ENCODE data around the gene SOX18. TPM values are rescaled to one million over a fixed set of nuclear protein-coding genes. Genes with fewer than 3 reads are reported as not detected.

Gene SOX18
- total RNA-seq, 1 donor from 2014 or later = 48.3 TPM

GRCh38 chr20:64086801-64087200 lies 37.4 kb upstream of the SOX18 start:
- Histone ChIP-seq H3K36me3 (no peaks in the 10 kb centered on the region), H3K4me1 (peaks cover 27% of the 10 kb centered on the region), H3K27me3 (ENCODE audit: low read depth) (peaks cover 29% of the 10 kb centered on the region), H3K4me3 (no peak overlapping the region), H3K9me3 (no peaks in the 10 kb centered on the region), H3K27ac (no peak overlapping the region)
- intact Hi-C loops (cut with DNase I) = no loop called here
- ATAC-seq (no peak), DNase-seq (no peak)
- no peak for TF ChIP-seq CTCF (IDR thresholded peaks at IDR 0.05)

GRCh38 chr20:64084685-64085152 lies 35.3 kb upstream of the SOX18 start:
- DNase-seq = no peak

GRCh38 chr20:64083804-64084684 lies 34.6 kb upstream of the SOX18 start, which contains the start of gene LKAAEAR1:
Gene LKAAEAR1 (minus strand): TSS chr20:64084398. CDS start chr20:64084219, 179 bp downstream.
- TF ChIP-seq CTCF (IDR thresholded peaks at IDR 0.05) = no peak
- ATAC-seq = no peak
- peaks cover 29% of the 10 kb centered on the region for H3K27me3 ChIP-seq (ENCODE audit: low read depth)
- H3K27ac ChIP-seq = no peak within 1 kb of the TSS
- no peaks in the 10 kb centered on the region for H3K9me3 ChIP-seq
- H3K36me3 ChIP-seq = no peaks in the 10 kb centered on the region
- intact Hi-C loops (cut with DNase I) = no loop called here
- H3K4me3 ChIP-seq = peak within 1 kb of the TSS; percentile 60
- H3K4me1 ChIP-seq = peaks cover 29% of the 10 kb centered on the region
- DNase-seq = no peak

More at GRCh38 chr20:64084685-64085152, 35.3 kb upstream of the SOX18 start:
- TF ChIP-seq CTCF (IDR thresholded peaks at IDR 0.05) = no peak
- Histone ChIP-seq H3K9me3 (no peaks in the 10 kb centered on the region), H3K36me3 (no peaks in the 10 kb centered on the region), H3K4me1 (peaks cover 27% of the 10 kb centered on the region), H3K27me3 (ENCODE audit: low read depth) (peaks cover 29% of the 10 kb centered on the region), H3K27ac (no peak overlapping the region), H3K4me3 (no peak overlapping the region)
- intact Hi-C loops (cut with DNase I) = no loop called here
- no peak for ATAC-seq

GRCh38 chr20:64083378-64083803 lies 34.0 kb upstream of the SOX18 start:
- peaks cover 35% of the 10 kb centered on the region for H3K4me1 ChIP-seq
- H3K4me3 ChIP-seq = peak overlapping the region; percentile 60
- H3K9me3 ChIP-seq = no peaks in the 10 kb centered on the region
- ATAC-seq (peak; percentile 52 to 63), DNase-seq (peak; percentile 88)
- H3K27ac ChIP-seq = no peak overlapping the region
- peaks cover 29% of the 10 kb centered on the region for H3K27me3 ChIP-seq (ENCODE audit: low read depth)
- intact Hi-C loops (cut with DNase I) = no loop called here
- TF ChIP-seq CTCF (IDR thresholded peaks at IDR 0.05) = peak; percentile 72
- H3K36me3 ChIP-seq = no peaks in the 10 kb centered on the region

GRCh38 chr20:64082820-64083377 lies 33.5 kb upstream of the SOX18 start:
- H3K27ac ChIP-seq = no peak overlapping the region
- peaks cover 40% of the 10 kb centered on the region for H3K4me1 ChIP-seq
- no peak for TF ChIP-seq CTCF (IDR thresholded peaks at IDR 0.05)
- no peak for DNase-seq
- no peak for ATAC-seq
- no peaks in the 10 kb centered on the region for H3K36me3 ChIP-seq
- peak overlapping the region; percentile 60 for H3K4me3 ChIP-seq
- H3K27me3 ChIP-seq (ENCODE audit: low read depth) = peaks cover 29% of the 10 kb centered on the region
- H3K9me3 ChIP-seq = no peaks in the 10 kb centered on the region
- intact Hi-C loops (cut with DNase I) = no loop called here

Measured in lower lobe of right lung (tissue), 2 donors.